ENCODE results near the gene TYROBP.

Gene TYROBP

DNA sequence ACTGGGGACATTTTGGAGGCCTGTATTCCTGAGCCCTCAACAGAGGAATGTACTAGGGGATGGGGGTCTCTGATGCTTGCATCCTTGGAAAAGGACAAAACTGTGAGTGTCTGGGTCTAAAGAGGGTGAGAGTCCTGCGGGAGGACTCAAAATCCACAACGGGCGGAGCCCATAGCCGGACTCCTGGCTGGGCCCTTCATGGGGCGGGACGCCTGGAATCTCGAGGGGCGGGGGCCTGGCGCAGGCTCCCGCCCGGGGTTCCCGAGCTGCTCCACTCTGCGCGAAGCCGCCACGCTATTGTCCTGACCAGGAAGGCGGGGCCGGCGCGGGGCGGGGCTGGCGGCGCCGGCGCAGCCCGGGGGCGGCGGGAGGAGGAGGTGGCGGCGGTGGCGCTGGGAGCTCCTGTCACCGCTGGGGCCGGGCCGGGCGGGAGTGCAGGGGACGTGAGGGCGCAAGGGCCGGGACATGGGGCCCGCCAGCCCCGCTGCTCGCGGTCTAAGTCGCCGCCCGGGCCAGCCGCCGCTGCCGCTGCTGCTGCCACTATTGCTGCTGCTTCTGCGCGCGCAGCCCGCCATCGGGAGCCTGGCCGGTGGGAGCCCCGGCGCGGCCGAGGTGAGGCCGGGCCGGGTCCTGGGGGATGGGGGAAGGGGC lies 39.8 kb downstream of the TYROBP start, which contains the start of gene APLP1:
Gene APLP1 (plus strand): TSS at position 403 of the 651 bp plus-strand sequence. CDS start 63 bp downstream, at position 466.
- no peaks in the 10 kb centered on the region for H3K9me3 ChIP-seq (ENCODE audit: control insufficient read depth, low read length)
- peaks cover 3% of the 10 kb centered on the region for H3K4me1 ChIP-seq (ENCODE audit: control insufficient read depth, insufficient read depth, low read length)
- peak within 1 kb of the TSS; percentile 59 for H3K4me3 ChIP-seq (ENCODE audit: low read length)
- peaks cover 56% of the 10 kb centered on the region for H3K27me3 ChIP-seq (replicated peaks; ENCODE audit: control insufficient read depth, insufficient read depth, low read length)
- H3K9ac ChIP-seq (ENCODE audit: low read length) = no peak within 1 kb of the TSS
- H3K36me3 ChIP-seq (ENCODE audit: control insufficient read depth, insufficient read depth, low read length, severe bottlenecking) = no peaks in the 10 kb centered on the region
- DNase-seq (ENCODE audit: low read depth) = peak; percentile 81

GRCh38 chr19:35863018-35863417 lies 45.1 kb downstream of the TYROBP start:
- Histone ChIP-seq H3K4me3 (ENCODE audit: low read length) (no peak overlapping the region), H3K36me3 (ENCODE audit: control insufficient read depth, insufficient read depth, low read length, severe bottlenecking) (no peaks in the 10 kb centered on the region), H3K27me3 (replicated peaks; ENCODE audit: control insufficient read depth, insufficient read depth, low read length) (peaks cover 79% of the 10 kb centered on the region), H3K9ac (ENCODE audit: low read length) (no peak overlapping the region), H3K9me3 (ENCODE audit: control insufficient read depth, low read length) (no peaks in the 10 kb centered on the region), H3K4me1 (ENCODE audit: control insufficient read depth, insufficient read depth, low read length) (peaks cover 6% of the 10 kb centered on the region)
- DNase-seq (ENCODE audit: low read depth) = no peak

GRCh38 chr19:35862528-35862927 lies 45.6 kb downstream of the TYROBP start:
- DNase-seq (ENCODE audit: low read depth) = no peak
- Histone ChIP-seq H3K4me3 (ENCODE audit: low read length) (no peak overlapping the region), H3K27me3 (replicated peaks; ENCODE audit: control insufficient read depth, insufficient read depth, low read length) (peaks cover 80% of the 10 kb centered on the region), H3K36me3 (ENCODE audit: control insufficient read depth, insufficient read depth, low read length, severe bottlenecking) (no peaks in the 10 kb centered on the region), H3K9ac (ENCODE audit: low read length) (no peak overlapping the region), H3K9me3 (ENCODE audit: control insufficient read depth, low read length) (no peaks in the 10 kb centered on the region), H3K4me1 (ENCODE audit: control insufficient read depth, insufficient read depth, low read length) (peaks cover 6% of the 10 kb centered on the region)

DNA sequence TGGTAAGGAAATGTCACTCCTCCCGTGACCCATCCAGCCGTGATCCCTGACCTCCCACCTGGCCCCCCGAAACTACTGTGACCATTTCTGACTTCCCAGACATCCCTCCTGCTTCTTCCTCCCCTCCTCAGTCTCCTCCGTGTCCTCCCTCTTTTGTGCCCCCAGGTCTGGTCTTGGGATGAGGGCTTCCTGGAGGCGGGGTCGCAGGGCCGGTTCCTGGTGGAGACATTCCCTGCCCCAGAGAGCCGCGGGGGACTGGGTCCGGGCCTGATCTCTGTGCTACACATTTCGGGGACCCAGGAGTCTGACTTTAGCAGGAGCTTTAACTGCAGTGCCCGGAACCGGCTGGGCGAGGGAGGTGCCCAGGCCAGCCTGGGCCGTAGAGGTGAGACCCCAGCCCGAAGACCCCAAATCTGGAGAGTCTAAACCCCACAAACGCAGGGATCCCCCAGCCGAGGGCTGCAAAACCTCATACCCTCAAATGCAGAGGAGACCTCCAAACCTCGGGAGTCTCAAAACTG lies 46.4 kb downstream of the TYROBP start:
- no peak overlapping the region for H3K9ac ChIP-seq (ENCODE audit: low read length)
- no peaks in the 10 kb centered on the region for H3K36me3 ChIP-seq (ENCODE audit: control insufficient read depth, insufficient read depth, low read length, severe bottlenecking)
- H3K4me3 ChIP-seq (ENCODE audit: low read length) = no peak overlapping the region
- peaks cover 6% of the 10 kb centered on the region for H3K4me1 ChIP-seq (ENCODE audit: control insufficient read depth, insufficient read depth, low read length)
- no peaks in the 10 kb centered on the region for H3K9me3 ChIP-seq (ENCODE audit: control insufficient read depth, low read length)
- peaks cover 81% of the 10 kb centered on the region for H3K27me3 ChIP-seq (replicated peaks; ENCODE audit: control insufficient read depth, insufficient read depth, low read length)
- DNase-seq (ENCODE audit: low read depth) = no peak

DNA sequence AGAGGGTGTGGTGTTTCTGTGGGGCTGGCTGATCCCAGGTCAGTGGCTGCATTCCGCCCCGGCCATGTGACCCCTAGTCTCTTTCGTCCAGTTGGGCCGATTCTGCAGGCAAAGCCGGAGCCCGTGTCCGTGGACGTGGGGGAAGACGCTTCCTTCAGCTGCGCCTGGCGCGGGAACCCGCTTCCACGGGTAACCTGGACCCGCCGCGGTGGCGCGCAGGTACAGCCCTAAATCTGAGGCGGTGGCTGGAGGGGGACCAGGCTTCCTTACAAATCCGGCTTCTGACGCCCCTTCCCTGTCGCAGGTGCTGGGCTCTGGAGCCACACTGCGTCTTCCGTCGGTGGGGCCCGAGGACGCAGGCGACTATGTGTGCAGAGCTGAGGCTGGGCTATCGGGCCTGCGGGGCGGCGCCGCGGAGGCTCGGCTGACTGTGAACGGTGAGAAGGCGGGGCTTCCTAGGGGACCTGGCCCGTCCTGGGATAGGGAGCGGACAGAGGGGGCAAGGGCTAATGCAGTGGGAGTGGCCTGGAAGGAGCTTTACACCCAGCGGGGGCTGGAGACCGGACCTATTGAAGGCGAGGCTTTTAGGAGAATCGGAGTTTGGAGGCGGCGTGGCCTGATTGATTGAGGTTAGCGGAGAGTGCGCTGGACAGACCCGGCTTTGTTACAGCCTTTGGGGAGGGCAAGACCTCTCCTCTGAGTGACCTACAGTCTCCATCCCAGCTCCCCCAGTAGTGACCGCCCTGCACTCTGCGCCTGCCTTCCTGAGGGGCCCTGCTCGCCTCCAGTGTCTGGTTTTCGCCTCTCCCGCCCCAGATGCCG lies 47.1 kb downstream of the TYROBP start:
- no peak for DNase-seq (ENCODE audit: low read depth)
- no peaks in the 10 kb centered on the region for H3K36me3 ChIP-seq (ENCODE audit: control insufficient read depth, insufficient read depth, low read length, severe bottlenecking)
- H3K9ac ChIP-seq (ENCODE audit: low read length) = no peak overlapping the region
- no peaks in the 10 kb centered on the region for H3K9me3 ChIP-seq (ENCODE audit: control insufficient read depth, low read length)
- peaks cover 82% of the 10 kb centered on the region for H3K27me3 ChIP-seq (replicated peaks; ENCODE audit: control insufficient read depth, insufficient read depth, low read length)
- H3K4me1 ChIP-seq (ENCODE audit: control insufficient read depth, insufficient read depth, low read length) = peaks cover 6% of the 10 kb centered on the region
- H3K4me3 ChIP-seq (ENCODE audit: low read length) = no peak overlapping the region

GRCh38 chr19:35860436-35860817 lies 47.7 kb downstream of the TYROBP start:
- Histone ChIP-seq H3K9me3 (ENCODE audit: control insufficient read depth, low read length) (no peaks in the 10 kb centered on the region), H3K36me3 (ENCODE audit: control insufficient read depth, insufficient read depth, low read length, severe bottlenecking) (no peaks in the 10 kb centered on the region), H3K4me1 (ENCODE audit: control insufficient read depth, insufficient read depth, low read length) (peaks cover 8% of the 10 kb centered on the region), H3K27me3 (replicated peaks; ENCODE audit: control insufficient read depth, insufficient read depth, low read length) (peaks cover 85% of the 10 kb centered on the region), H3K4me3 (ENCODE audit: low read length) (no peak overlapping the region), H3K9ac (ENCODE audit: low read length) (no peak overlapping the region)
- no peak for DNase-seq (ENCODE audit: low read depth)

DNA sequence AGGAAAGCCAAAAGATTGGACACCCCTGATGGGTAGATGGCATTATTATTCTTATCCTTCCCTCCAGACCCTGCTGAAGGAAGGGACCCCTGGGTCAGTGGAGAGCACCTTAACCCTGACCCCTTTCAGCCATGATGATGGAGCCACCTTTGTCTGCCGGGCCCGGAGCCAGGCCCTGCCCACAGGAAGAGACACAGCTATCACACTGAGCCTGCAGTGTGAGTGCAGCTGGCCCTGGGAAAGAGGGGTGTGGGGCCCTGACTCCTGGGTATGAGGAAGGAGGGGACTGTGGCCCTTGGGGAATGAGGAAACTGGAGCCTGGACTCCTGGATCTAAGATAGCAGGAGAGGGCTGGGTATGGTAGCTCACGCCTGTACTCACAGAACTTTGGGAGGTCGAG lies 48.7 kb downstream of the TYROBP start:
- no peak overlapping the region for H3K4me3 ChIP-seq (ENCODE audit: low read length)
- H3K36me3 ChIP-seq (ENCODE audit: control insufficient read depth, insufficient read depth, low read length, severe bottlenecking) = no peaks in the 10 kb centered on the region
- no peak for DNase-seq (ENCODE audit: low read depth)
- peaks cover 8% of the 10 kb centered on the region for H3K4me1 ChIP-seq (ENCODE audit: control insufficient read depth, insufficient read depth, low read length)
- H3K9ac ChIP-seq (ENCODE audit: low read length) = no peak overlapping the region
- H3K27me3 ChIP-seq (replicated peaks; ENCODE audit: control insufficient read depth, insufficient read depth, low read length) = peaks cover 87% of the 10 kb centered on the region
- no peaks in the 10 kb centered on the region for H3K9me3 ChIP-seq (ENCODE audit: control insufficient read depth, low read length)

DNA sequence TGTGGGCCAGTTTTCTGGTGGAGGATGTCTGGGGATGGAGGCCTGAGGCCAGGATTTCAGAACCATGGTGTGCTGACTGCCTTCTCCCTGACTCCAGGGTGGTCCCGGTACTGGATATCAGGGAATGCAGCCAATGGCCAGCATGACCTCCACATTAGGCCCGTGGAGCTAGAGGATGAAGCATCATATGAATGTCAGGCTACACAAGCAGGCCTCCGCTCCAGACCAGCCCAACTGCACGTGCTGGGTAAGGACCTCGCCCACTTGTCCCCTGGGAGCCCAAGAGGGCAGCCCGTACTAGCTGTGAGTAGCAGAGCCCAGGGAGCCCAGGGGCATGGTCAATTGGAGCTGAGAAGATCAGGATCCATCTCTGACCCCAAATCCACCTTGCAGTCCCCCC lies 49.8 kb downstream of the TYROBP start:
- Histone ChIP-seq H3K4me1 (ENCODE audit: control insufficient read depth, insufficient read depth, low read length) (peaks cover 8% of the 10 kb centered on the region), H3K36me3 (ENCODE audit: control insufficient read depth, insufficient read depth, low read length, severe bottlenecking) (no peaks in the 10 kb centered on the region), H3K9ac (ENCODE audit: low read length) (no peak overlapping the region), H3K4me3 (ENCODE audit: low read length) (no peak overlapping the region), H3K9me3 (ENCODE audit: control insufficient read depth, low read length) (no peaks in the 10 kb centered on the region), H3K27me3 (replicated peaks; ENCODE audit: control insufficient read depth, insufficient read depth, low read length) (peaks cover 86% of the 10 kb centered on the region)
- no peak for DNase-seq (ENCODE audit: low read depth)

- Histone ChIP-seq H3K4me3 (ENCODE audit: low read length) (peak within 1 kb of the TSS; percentile 71), H3K36me3 (ENCODE audit: control insufficient read depth, insufficient read depth, low read length, severe bottlenecking) (no peaks in the 10 kb centered on the region), H3K9me3 (ENCODE audit: control insufficient read depth, low read length) (no peaks in the 10 kb centered on the region), H3K27me3 (replicated peaks; ENCODE audit: control insufficient read depth, insufficient read depth, low read length) (peaks cover 90% of the 10 kb centered on the region), H3K9ac (ENCODE audit: low read length) (no peak within 1 kb of the TSS), H3K4me1 (ENCODE audit: control insufficient read depth, insufficient read depth, low read length) (peaks cover 8% of the 10 kb centered on the region)
- DNase-seq (ENCODE audit: low read depth) = no peak
Observed at GRCh38 chr19:35856546-35857149, 51.4 kb downstream of the TYROBP start, which contains the start of gene KIRREL2. Gene KIRREL2, plus strand, starts transcription at chr19:35856911. Its CDS starts 209 bp downstream, at chr19:35857120.
